ENCODE data around the gene COL6A2.
"Not testable (repeated sequence)": the region's sequence is repeated elsewhere in the genome, so short reads cannot be mapped to it uniquely, and the experiment has no call there.

Gene COL6A2

DNA sequence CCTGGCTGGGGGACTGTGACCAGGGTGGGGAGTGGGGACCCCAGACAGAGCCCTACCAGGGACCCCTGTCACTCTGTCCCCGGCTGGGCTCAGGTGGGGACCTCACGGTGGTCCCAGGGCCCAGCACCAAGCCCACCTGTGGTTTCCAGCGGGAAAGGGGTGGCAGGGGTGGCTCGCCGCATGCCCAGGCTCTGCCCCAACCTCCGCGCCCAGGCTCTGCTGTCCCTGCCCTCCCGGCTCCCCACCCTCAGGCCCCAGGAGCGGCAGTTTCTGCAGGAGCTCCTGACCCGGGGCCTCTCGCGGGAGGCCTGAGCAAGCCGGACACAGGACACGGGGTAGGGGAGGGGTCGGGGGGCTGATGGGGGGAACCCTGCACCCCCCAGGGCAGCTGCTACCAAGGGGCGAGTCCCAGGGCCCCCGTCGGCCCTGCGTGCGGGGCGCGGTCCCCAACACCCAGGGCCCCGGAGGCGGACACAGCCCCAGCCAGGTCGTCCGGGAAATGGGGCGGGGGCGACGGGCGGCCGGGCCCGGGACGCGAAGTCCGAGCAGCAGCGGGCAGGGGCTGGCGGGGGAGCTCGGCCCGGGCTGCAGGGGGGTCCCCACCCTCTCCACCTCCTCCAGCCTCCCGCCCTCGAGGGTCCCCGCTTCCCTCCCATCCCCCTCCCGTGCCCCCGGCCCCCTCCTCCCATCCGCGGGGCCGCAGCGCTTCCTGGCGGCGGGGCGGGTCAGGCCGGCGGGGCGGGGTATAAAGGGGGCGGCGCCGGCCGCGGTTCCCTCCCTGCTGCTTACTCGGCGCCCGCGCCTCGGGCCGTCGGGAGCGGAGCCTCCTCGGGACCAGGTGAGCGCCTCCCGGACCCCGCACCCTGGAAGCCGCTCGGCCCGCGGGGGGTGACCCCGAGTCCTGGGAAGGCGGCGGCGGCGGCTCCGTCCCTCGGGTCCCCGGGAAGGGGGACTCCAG is at the start of gene COL6A2:
Gene COL6A2 (plus strand): TSS at position 777 of the 958 bp plus-strand sequence.
- DNase-seq, result peak; percentile 37 to 39

DNA sequence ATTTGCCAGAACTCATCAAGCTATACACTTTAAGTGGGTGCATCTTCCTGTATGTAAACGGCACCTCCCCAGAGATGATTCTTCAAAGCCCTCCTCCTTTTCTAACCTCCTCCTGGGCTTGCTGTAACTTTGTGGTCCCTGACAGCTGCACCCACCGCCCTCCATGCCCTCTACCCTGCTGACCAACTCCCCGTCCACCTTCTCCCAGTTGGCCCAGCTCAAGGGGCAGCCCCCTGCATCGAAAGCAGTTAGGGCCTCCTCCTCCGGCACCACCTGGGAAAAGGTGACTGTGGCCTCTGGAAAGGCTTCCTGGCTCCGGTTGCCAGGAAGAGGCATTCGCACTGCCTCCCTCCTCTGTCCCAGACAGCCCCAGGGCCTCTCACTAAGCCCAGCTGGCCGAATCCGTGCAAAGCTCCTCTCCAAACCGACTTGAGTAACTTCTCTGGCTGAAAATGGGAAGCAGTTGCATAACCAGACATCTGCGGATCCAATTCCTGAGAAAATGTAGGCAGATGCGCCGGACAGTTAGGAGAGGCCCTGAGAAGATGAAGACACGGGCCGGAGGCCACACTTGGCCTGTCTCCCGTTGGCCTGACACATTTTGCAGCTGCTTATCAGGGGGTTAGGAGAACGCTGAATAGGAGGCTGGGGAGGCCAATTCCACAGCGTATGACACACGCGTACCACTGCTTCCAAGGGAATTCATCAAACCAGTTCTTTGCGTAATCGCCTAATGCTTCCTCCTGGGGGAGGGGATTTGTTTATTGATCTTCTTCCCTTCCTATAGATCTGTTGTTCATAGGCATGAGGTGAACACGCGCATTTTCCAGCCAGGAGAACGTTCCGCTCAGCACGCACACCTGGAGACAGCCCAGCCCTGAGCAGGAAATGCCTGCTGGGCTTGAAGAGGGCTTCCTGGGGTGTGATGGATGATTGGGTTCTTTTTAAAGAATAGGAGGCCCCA is 48.7 kb upstream of the COL6A2 start:
- no peak for DNase-seq

DNA sequence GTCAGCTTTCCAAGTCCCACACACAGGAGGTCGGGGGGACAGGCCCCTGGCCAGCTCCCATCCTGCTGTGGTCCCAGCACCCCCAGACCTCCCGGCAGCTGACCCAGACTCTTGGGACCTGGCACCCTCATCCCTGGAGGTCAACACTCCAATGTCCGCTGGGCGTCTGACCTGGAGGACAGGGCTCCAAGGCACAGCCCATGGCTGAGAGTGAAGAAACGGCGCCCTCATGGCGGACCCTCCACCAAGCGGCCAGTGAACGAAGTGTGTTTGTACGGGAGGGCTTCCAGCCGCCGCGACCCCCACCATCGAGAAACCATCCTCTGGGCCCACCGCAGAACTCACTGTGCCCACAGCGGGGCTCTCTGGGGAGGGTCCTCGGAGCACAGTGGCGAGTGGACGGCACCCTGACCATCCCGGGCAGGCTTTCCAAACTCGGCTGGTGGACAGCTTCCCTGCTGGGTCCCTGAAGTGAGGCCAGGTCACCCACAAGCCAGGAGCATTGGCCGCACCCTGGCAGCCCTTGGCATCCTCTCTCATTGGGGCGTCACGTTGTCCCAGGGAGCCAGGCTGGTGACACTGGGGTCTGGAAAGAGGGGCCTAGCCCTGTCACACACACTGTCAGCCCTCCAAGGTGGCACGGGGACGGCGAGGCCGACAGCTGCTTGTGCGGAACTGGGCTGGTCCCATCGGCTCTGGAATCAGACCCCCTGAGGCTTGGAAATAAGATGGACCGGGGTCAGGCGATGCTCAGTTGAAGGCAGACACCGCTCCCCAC is 47.8 kb upstream of the COL6A2 start:
- no peak for DNase-seq

DNA sequence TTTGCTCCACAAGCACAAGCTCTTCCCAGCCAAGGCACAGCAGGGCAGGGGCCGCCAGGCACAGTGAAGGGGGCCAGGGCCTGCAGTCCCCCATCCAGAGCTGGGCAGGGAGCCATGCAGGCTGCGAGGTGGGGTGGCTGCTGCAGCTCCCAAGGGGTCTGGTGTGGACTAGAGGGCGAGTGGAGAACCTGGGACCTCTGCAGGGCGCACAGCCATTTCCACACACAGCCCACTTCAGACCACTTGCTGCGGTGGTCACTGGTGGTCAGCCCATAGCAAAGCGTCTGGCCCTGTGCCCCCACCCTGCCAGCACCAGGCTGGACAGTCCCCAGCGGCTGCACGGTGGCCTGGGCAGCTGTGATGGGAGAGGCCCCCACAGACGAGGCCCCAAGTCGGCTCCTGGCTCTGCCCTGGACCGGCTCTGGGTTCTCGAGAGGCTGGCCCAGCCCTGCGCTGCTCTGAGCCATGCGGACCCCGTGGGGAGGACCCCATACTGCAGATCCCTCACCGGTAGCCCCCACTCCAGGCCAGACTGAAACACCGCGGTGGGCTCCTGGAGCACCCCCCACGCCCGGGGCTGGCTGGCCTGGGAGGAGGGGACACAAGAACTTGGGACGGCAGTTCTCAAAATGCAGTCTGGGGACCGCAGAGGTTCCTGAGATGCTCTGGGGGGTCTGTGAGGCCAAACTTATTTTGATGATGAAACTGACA is 47.1 kb upstream of the COL6A2 start:
- no peak for DNase-seq

DNA sequence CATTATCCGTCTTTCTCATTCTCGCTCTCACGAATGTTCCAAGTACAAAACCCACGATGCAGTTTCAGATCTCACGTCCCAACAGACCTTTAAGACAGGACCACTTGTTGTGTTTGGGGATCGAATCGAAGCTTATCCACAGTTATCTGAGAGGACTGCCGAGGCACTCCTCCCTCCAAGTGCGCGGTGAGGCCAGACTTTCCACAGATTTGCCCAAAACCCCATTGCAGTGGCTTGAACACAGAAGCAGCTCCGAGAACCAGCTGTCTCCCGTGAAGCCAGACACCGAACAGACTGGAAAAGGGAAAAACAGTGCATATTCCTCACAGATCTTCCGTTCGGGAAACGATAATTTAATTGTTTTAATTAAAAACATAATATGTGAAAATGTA is 46.5 kb upstream of the COL6A2 start:
- no peak for DNase-seq

DNA sequence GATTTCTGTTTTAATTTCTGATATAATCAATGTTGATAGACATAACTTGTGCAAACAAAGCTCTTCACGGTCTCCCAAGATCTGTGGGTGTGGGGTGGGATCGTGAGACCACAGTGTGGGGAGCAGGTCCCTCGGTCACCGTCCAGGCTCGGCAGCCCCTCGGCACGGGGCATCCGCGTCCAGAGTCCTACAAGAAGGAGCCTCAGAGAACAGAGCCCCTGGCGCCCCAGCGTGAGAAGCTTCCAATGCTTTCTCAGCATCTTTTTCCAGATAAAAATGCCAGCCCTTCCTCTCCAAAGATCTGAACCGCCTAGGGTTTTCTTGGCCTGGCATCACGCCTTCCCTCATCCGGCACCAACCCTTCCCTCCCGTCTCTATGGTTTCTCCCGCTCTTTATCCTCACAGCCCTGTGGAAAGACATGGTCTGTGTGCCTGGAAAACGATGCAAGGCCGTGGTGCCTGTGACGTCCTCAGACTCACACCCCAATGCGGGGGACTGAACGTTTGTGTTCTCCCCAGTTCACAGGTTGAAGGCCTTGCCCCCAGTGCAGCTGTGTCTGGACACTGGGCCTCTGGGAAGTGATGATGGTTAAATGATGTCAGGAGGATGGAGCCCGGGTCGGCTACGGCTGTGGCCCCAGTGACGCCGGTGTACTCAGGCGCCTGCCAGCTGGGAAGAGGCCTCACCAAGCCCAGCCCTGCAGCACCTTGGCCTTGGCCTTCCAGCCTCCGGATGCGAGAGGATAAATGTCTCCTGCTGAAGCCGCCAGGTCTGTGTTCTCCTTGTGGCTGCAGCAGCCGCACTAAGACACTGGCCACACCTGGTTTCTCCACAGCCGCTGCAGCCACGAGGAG is 45.9 kb upstream of the COL6A2 start:
- no peak for DNase-seq

DNA sequence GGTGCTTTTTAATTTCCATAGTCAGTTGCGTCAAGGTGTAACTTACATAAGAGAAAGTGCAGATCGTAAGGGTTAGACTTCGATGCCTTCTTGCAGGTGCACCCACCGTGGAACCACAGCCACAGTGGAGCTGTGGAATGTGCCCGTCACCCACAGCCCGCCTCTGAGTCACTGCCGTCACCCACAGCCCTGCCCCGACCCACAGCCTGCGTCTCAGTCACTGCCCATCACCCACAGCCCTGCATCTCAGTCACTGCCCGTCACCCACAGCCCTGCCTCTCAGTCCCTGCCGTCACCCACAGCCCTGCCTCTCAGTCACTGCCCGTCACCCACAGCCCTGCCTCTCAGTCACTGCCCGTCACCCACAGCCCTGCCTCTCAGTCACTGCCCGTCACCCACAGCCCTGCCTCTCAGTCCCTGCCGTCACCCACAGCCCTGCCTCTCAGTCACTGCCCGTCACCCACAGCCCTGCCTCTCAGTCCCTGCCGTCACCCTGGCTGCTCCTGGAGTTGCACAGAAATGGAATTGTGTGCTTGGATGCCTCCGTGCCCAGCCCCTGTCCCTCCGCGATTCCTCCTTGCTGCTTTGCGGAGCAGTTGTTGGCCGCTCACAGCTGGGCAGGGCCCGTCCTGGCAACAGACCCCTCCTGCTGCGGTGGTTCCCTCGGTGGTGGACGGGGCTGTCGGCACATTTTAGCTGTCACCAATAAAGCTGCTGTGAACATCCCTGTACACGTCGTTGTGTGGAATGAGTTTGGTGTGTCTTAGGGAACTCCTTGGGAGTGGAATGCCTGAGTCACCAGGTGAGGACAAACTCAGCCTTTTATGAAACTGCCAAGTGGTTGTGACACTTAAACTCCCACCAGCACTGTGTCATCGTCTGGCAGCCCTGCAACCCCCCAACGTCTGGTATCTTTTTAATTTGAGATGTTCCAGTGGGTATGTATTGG is 44.9 kb upstream of the COL6A2 start:
- DNase-seq, result peak in 1 of 2 experiments; percentile 18

DNA sequence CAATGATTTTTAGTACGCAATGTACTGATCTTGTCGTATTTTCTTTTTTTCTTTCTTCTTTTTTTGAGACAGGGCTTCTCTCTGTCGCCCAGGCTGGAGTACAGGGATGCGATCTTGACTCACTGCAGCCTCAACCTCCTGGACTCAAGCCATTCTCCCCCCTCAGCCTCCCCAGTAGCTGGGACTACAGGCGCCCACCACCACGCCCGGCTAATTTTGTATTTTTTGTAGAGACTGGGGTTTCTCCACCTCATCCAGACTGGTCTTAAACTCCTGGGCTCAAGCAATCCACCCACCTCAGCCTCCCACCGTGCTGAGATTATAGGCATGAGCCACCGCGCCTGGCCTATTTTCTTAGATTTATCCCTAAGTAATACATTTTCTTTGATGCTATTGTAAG is 43.9 kb upstream of the COL6A2 start:
- no peak for DNase-seq

DNA sequence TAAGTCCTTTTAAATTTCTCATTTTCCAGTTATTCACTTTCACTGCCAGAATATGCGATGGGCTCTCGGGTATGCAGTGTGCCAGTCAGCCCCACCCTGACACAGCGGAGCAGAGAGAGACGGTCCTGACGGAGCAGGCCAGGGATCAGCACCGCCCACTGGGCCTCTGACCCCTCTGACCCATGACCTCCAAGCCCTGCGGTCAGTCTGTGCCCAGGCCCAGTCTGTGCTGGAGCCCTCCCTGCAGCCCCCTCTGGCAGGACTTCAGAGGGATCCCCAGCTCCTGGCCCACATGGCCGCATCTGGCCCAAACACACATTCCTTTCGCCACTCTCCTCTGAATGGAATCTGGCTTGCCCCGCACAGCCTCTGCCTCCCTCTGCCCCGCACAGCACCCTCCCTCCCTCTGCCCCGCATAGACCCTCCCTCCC is 43.4 kb upstream of the COL6A2 start:
- no peak for DNase-seq

DNA sequence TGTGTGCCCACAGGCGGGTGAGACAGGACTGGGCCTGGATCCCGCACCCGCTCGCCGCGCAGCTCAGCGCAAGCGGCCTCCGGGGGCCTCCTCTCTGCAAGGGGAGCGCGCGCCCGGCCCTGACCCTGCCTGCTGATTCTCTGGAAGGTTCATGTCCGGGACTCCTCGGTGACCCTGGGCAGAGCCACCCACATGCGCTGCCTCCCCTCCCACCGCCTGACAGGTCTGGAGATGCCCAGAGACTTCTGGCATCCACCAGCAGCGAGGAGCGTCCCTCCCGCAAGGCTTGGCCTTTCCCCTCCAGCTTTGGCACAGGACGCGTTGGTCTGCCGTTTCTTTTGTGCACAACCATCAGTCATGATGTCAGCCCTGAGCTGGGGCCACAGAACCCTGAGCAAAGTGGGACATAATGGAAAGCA is 42.0 kb upstream of the COL6A2 start:
- no peak for DNase-seq

DNA sequence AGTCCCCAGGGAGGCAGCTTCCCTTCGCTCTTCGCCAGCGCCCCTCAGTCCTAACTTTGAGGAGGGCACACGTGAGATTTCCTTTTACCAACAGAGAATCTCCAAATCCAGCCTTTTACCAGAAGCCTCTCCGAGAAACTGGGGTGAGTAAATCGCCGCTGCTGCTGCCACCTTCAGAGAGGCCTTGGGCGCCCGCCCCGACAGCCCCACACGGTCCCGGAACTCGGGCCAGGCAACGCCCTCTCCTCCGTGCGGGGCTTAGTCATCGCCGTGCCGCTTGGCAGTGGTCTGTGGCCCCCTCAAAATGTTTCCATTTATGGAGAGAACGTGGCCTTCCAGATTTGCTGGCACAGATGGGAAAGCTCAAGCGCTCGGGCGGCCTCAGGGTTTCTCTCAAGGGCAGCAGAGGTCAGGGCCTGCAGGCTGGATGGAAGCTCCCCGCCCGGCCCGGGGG is 41.4 kb upstream of the COL6A2 start:
- DNase-seq, result no peak

DNA sequence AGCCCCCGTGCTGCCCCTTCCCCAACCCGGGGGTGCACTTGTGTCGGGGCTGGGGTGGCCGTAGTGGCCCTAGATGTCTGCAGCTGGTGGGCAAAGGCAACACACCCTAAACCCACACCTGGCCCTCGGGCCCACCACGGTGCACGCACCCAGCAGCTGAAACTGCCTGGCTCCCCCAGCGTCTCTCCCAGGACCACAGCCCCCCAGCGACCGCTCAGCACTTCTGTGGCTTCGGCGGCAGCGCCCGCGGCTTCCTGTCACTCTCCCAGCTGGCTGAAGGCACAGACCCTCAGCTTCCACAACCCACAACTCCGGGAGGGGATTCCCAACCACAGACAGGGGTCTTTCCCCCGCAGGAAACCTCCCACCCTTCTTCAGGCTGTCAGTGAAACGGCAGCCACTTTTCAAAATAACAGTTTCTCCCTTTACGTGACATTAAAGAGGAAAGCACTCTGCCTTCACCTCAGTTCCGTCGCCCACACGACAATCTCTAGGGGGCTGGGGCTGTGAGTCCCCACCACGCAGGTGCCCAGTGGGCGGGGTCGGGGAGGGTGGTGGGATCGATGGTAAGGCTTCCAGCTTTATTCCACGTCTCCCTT is 40.7 kb upstream of the COL6A2 start:
- no peak for DNase-seq

DNA sequence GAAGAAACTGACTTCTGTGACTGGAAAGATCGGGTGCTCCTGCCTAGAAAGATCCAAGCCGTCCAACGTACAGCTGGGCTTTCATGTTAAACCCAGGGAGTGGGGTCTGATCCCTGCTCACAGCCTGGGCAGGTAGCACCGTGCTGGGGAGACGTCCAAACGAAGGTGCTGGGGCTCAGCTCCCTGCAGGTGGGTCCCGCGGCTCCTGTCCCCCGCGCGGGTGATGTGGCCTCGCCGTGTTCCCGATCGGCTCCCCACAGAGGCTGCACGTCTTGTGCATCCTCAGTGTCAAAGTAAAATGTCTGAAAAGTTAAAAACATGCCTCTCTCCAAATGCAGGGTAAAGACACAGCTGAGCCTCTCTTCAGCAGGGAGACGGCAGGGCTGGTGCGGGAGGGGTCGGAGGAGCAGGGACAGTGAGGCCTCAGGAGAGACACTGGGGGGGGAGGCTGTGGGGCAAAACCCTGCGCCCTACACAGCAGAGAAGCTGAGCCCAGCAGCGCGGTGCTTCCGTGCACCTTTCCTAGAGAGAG is 40.1 kb upstream of the COL6A2 start:
- no peak for DNase-seq

DNA sequence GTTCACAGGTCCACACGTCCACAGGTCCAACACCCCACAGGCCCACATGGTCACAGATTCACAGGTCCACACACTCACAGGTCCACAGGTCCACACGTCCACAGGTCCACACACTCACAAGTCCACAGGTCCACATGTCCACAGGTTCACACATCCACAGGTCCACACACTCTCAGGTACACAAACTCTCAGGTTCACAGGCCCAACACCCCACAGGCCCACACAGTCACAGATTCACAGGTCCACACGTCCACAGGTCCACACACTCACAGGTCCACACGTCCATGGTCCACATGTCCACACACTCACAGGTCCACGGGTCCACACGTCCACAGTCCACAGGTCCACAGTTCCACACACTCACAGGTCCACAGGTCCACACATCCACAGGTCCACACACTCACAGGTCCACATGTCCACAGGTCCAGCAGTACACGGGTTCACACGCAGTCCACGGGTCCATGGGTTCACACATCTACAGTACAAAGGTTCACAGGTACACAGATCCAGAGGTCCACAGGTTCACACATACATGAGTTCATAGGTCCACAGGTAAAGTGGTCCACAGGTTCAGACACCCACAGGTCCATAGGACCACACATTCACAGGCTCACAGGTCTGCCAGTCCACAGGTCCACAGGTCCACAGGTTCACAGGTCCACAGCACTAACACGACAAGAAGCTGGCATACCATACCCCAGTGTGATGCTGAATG is 39.3 kb upstream of the COL6A2 start:
- DNase-seq, result no peak

DNA sequence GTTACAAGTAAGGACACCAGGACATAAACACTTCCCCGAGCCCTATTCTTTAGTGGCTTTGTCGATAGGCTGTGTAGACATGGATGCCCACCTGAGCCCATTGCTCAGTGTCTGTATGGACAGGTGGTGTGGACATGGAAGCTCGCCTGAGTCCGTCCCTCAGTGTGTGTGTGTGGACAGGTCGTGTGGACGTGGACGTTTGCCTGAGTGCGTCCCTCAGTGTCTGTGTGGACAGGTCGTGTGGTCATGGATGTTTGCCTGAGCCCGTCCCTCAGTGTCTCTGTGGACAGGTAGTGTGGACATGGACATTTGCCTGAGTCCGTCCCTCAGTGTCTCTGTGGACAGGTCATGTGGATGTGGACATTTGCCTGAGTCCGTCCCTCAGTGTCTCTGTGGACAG is 38.7 kb upstream of the COL6A2 start:
- DNase-seq, result no peak

DNA sequence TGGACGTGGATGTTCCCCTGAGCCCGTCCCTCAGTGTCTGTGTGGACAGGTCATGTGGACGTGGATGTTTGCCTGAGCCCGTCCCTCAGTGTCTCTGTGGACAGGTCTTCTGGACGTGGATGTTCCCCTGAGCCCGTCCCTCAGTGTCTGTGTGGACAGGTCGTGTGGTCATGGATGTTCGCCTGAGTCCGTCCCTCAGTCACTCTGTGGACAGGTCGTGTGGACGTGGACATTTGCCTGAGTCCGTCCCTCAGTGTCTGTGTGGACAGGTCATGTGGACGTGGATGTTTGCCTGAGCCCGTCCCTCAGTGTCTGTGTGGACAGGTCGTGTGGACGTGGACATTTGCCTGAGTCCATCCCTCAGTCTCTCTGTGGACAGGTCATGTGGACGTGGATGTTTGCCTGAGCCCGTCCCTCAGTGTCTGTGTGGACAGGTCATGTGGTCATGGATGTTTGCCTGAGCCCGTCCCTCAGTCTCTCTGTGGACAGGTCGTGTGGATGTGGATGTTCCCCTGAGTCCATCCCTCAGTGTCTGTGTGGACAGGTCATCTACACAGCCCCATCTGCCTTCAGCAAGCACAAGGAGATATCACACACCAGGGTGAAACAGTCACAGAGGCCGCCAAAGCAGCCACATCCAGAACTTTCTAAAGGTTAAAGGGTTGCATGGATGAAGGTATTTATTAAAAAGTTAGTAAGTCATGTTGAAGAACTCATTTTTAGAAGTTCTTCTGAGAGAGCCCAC is 38.0 kb upstream of the COL6A2 start:
- not testable (repeated sequence) for DNase-seq

DNA sequence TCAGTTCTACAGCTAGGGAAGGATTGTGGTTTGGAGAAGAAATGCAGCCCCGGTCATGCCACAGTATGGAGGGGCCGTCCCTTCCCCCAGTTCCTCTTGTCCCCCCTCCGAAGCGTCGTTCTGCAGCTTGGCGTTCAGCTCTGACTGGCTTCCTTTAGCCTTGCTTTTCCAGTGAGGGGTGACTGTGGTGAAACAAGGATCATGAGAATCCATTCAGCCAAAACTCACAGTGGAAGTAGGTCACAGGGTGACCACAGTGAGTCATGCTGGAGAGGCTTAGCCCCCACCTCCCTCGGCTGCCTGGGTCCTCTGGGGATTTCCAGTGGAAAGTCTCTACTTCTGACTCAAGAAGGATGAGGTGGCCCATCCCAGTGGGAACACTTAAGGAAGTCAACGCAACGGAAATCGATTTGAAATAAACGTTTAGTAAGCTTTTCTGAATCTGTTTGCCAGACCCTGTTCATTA is 37.3 kb upstream of the COL6A2 start:
- DNase-seq, result no peak

Measured in activated CD4-positive, alpha-beta T cell treated with anti-CD3 and anti-CD28 coated beads, Interleukin-2, amount 50 U/mL, for 4 hours (primary cell).